Trophoblast cell (in vitro differentiated cells and primary cell): Measurements from ENCODE around the gene LPP.
A peak's percentile ranks its signal among the peaks of the same experiment; 100 is the strongest.

Experiments used
- DNase-seq, 2 donors: peaks; one replicate each; pipeline ENCODE4 v3.0.0-alpha.2; 2016
- H2AFZ ChIP-seq: 2 replicates; pipeline ENCODE4 v1.6.1; 2013; ENCODE audit warnings: low read length, moderate library complexity, mild to moderate bottlenecking; ENCODE audit not compliant: insufficient read depth, poor library complexity
- H2AK5ac ChIP-seq: 2 replicates; pipeline ENCODE4 v1.6.1; 2013; ENCODE audit warnings: mild to moderate bottlenecking, low read length
- H2BK120ac ChIP-seq: 2 replicates; pipeline ENCODE4 v1.6.1; 2013; ENCODE audit warnings: low read length, mild to moderate bottlenecking, moderate library complexity; ENCODE audit not compliant: insufficient read depth, poor library complexity
- H2BK12ac ChIP-seq: 2 replicates; pipeline ENCODE4 v1.6.1; 2013; ENCODE audit warnings: mild to moderate bottlenecking, low read length, moderate library complexity
- H2BK5ac ChIP-seq: 2 replicates; pipeline ENCODE4 v1.6.1; 2013; ENCODE audit warnings: low read length, low read depth, moderate library complexity, mild to moderate bottlenecking; ENCODE audit not compliant: poor library complexity
- H3K14ac ChIP-seq: 2 replicates; pipeline ENCODE4 v1.6.1; 2013; ENCODE audit warnings: mild to moderate bottlenecking, low read length
- H3K18ac ChIP-seq: 2 replicates; pipeline ENCODE4 v1.6.1; 2013; ENCODE audit warnings: mild to moderate bottlenecking, low read length
- H3K23ac ChIP-seq: 2 replicates; pipeline ENCODE4 v1.6.1; 2013; ENCODE audit warnings: low read length
- H3K27ac ChIP-seq: 2 replicates; pipeline ENCODE4 v1.5.1; 2013; ENCODE audit warnings: low read depth, mild to moderate bottlenecking, inconsistent platforms, low read length, moderate library complexity
- H3K27me3 ChIP-seq: 2 replicates; pipeline ENCODE4 v1.6.1; 2013; ENCODE audit warnings: inconsistent platforms, mild to moderate bottlenecking, low read length, moderate library complexity; ENCODE audit not compliant: insufficient read depth
- H3K36me3 ChIP-seq, 2 experiments: 1 replicate in 1 of 2; 2 replicates in 1 of 2; pipeline ENCODE4 v1.6.1; 2013; ENCODE audit warnings: low read length in 2 of 2, mild to moderate bottlenecking in 2 of 2, moderate library complexity in 1 of 2; ENCODE audit not compliant: insufficient read depth in 2 of 2, control insufficient read depth in 1 of 2
- H3K4ac ChIP-seq: 2 replicates; pipeline ENCODE4 v1.6.1; 2013; ENCODE audit warnings: low read depth, mild to moderate bottlenecking, low read length, moderate library complexity
- H3K4me1 ChIP-seq, 2 experiments: 1 replicate in 1 of 2; 2 replicates in 1 of 2; pipeline ENCODE4 v1.6.1; 2013; ENCODE audit warnings: low read length in 2 of 2, mild to moderate bottlenecking in 2 of 2, moderate library complexity in 1 of 2; ENCODE audit not compliant: insufficient read depth in 2 of 2, control insufficient read depth in 1 of 2
- H3K4me2 ChIP-seq: 2 replicates; pipeline ENCODE4 v1.6.1; 2013; ENCODE audit warnings: inconsistent platforms, mild to moderate bottlenecking, low read length, moderate library complexity
- H3K4me3 ChIP-seq: 2 replicates; pipeline ENCODE4 v1.5.1; 2013; ENCODE audit warnings: mild to moderate bottlenecking, low read depth, low read length, inconsistent platforms
- H3K79me1 ChIP-seq: one replicate; pipeline ENCODE4 v1.6.1; 2013; ENCODE audit warnings: low read length
- H3K79me2 ChIP-seq: 2 replicates; pipeline ENCODE4 v1.6.1; 2013; ENCODE audit warnings: low read length, mild to moderate bottlenecking; ENCODE audit not compliant: control insufficient read depth, insufficient read depth, poor library complexity
- H3K9ac ChIP-seq: 2 replicates; pipeline ENCODE4 v1.6.1; 2013; ENCODE audit warnings: mild to moderate bottlenecking, low read length
- H3K9me3 ChIP-seq: 2 replicates; pipeline ENCODE4 v1.6.1; 2013; ENCODE audit warnings: low read depth, mild to moderate bottlenecking, control low read depth, inconsistent platforms, low read length; ENCODE audit not compliant: insufficient read depth
- H4K12ac ChIP-seq: 2 replicates; pipeline ENCODE4 v1.6.1; 2013; ENCODE audit warnings: low read depth, mild to moderate bottlenecking, low read length, moderate library complexity
- H4K8ac ChIP-seq: 2 replicates; pipeline ENCODE4 v1.6.1; 2013; ENCODE audit warnings: low read depth, mild to moderate bottlenecking, low read length, moderate library complexity
- H4K91ac ChIP-seq: one replicate; pipeline ENCODE4 v1.6.1; 2013; ENCODE audit warnings: low read depth, mild to moderate bottlenecking, low read length, moderate library complexity
- WGBS: extraction: QIAGEN DNeasy Blood & Tissue Kit; methylation state at CpG from one replicate; pipeline ENCODE4 v1.1.7; 2013; ENCODE audit warnings: missing lambda C conversion rate; ENCODE audit not compliant: insufficient read length, insufficient coverage; ENCODE audit errors: extremely low coverage; 5-methylcytosine and 5-hydroxymethylcytosine counted together

LPP gene

DNA sequence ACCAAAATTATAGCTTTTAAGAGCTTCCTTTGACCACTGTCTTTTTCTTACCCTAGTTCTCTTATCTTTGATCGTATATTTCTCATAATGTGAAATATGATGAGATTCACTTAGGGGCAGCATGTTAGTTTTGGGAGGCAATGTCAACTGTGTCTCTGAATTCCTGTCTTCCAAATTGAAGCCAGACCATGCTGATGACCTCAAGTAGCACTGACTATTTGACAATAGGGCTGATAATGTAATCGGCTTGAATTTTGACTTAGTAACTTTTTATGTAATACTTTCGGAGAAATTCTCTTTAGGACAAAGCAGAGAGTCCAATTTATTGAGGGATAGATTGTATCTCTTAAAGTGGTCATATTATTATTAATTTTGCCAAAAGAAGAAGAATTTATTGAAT, 722.4 kb downstream of the LPP start:
- Histone ChIP-seq H3K27ac (no peak overlapping the region), H3K9me3 (no peaks in the 10 kb centered on the region), H2BK5ac (no peak overlapping the region), H3K27me3 (no peaks in the 10 kb centered on the region), H4K91ac (no peak overlapping the region), H3K4ac (no peak overlapping the region), H3K18ac (no peak overlapping the region), H2BK120ac (no peak overlapping the region), H4K8ac (no peak overlapping the region), H3K79me2 (no peaks in the 10 kb centered on the region), H3K23ac (no peak overlapping the region), H2BK12ac (no peak overlapping the region), H3K36me3 (peaks cover 6 to 12% of the 10 kb centered on the region in 2 experiments), H4K12ac (no peak overlapping the region), H3K9ac (no peak overlapping the region), H3K4me2 (no peak overlapping the region), H2AFZ (no peak overlapping the region), H2AK5ac (no peak overlapping the region), H3K4me1 (no peaks in the 10 kb centered on the region), H3K79me1 (no peaks in the 10 kb centered on the region), H3K4me3 (no peak overlapping the region), H3K14ac (no peak overlapping the region)
- no peak for DNase-seq
- no CpG with 5 or more reads among the region's 3 CpGs for WGBS

DNA sequence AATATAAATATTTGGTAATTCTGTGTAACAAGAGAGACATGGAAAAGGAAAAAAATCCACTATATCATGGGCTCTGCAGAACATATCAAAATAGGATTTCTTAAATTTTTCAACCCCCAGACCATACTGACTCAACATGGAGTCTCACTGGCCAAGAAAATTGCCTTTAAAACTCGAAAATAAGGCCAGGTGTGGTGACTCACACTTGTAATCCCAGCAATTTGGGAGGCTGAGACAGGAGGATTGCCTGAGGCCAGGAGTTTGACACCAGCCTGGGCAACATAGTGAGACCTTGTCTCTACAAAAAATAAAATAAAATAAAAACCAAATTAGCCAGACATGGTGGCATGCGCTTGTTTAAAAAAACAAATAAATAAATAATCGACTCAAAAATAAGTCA, 723.4 kb downstream of the LPP start:
- H2BK5ac ChIP-seq = no peak overlapping the region
- H3K27me3 ChIP-seq = no peaks in the 10 kb centered on the region
- H3K9ac ChIP-seq = no peak overlapping the region
- no peaks in the 10 kb centered on the region for H3K4me1 ChIP-seq
- no peak overlapping the region for H4K91ac ChIP-seq
- no peak overlapping the region for H4K8ac ChIP-seq
- no peaks in the 10 kb centered on the region for H3K79me2 ChIP-seq
- H3K4ac ChIP-seq = no peak overlapping the region
- H3K23ac ChIP-seq = no peak overlapping the region
- H3K79me1 ChIP-seq = no peaks in the 10 kb centered on the region
- no peak overlapping the region for H2BK120ac ChIP-seq
- no peak overlapping the region for H3K27ac ChIP-seq
- H3K9me3 ChIP-seq = no peaks in the 10 kb centered on the region
- H2BK12ac ChIP-seq = no peak overlapping the region
- H4K12ac ChIP-seq = no peak overlapping the region
- H3K4me3 ChIP-seq = no peak overlapping the region
- H3K14ac ChIP-seq = no peak overlapping the region
- H3K36me3 ChIP-seq = peaks cover 5 to 11% of the 10 kb centered on the region in 2 experiments
- H2AK5ac ChIP-seq = no peak overlapping the region
- WGBS = no CpG with 5 or more reads among the region's 3 CpGs
- no peak overlapping the region for H2AFZ ChIP-seq
- DNase-seq = peak; percentile 58 to 76
- no peak overlapping the region for H3K18ac ChIP-seq
- H3K4me2 ChIP-seq = no peak overlapping the region

DNA sequence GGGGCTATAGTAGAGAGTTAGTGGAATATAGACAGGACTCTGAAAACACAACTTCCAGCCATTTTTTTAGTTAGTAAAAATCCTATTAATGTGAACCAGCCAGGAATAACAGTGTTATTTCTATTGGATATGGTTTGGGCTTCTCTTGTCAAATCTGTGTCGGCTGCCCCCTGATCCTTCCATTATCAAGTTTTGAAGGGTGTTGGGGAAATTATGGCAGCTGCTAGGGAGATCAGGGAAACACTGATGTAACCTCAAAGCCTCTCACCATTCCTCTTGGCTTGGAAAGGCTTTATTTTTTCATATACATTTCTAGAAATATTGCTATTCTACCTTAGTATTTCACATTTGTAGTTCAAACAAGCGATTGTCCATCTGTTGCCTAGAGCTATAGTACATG, 724.1 kb downstream of the LPP start:
- no peak for DNase-seq
- Histone ChIP-seq H3K18ac (no peak overlapping the region), H3K36me3 (peaks cover 2 to 8% of the 10 kb centered on the region in 2 experiments), H3K79me2 (no peaks in the 10 kb centered on the region), H2BK5ac (no peak overlapping the region), H2AFZ (no peak overlapping the region), H3K4me1 (no peaks in the 10 kb centered on the region), H4K91ac (no peak overlapping the region), H4K8ac (no peak overlapping the region), H3K4me2 (no peak overlapping the region), H3K79me1 (no peaks in the 10 kb centered on the region), H4K12ac (no peak overlapping the region), H2AK5ac (no peak overlapping the region), H3K27me3 (no peaks in the 10 kb centered on the region), H2BK12ac (no peak overlapping the region), H2BK120ac (no peak overlapping the region), H3K4ac (no peak overlapping the region), H3K14ac (no peak overlapping the region), H3K4me3 (no peak overlapping the region), H3K9me3 (no peaks in the 10 kb centered on the region), H3K9ac (no peak overlapping the region), H3K27ac (no peak overlapping the region), H3K23ac (no peak overlapping the region)
- no CpG with 5 or more reads among the region's 2 CpGs for WGBS

DNA sequence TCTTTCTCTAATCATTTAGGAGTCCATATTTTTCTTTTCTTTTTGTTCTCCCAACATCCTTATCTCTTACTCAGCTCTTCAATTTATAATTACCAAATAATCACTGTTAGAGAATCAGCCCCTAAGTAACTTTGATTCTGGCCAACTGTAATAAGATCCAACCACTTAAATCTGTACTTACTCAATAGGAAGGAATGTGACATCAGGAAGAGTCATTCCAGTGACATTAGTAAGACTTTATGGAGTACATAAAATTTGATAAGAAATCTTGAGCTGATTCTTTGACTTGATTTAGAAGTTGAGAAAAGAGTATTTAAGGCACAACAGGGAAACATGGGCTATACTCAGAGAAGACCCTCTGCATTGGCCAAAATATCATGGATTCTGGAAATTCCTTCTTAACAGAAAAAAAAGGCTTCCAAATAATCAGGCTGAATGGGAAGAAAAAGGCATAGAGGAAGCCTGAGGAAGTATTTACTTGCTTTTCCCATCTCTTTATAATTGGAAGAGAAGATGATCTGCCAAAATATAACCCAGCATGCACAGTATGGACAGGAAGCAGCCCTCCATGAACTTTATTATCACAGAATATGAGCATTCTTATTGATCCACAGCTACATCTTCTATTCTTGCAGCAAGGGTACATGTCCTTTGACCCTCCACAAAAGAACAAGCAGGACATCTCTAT, 728.1 kb downstream of the LPP start:
- Histone ChIP-seq H4K12ac (no peak overlapping the region), H2BK12ac (no peak overlapping the region), H3K79me2 (no peaks in the 10 kb centered on the region), H3K18ac (no peak overlapping the region), H3K36me3 (peaks cover 0 to 2% of the 10 kb centered on the region in 2 experiments), H2AK5ac (no peak overlapping the region), H3K27me3 (no peaks in the 10 kb centered on the region), H2BK120ac (no peak overlapping the region), H3K79me1 (no peaks in the 10 kb centered on the region), H3K23ac (no peak overlapping the region), H3K4ac (no peak overlapping the region), H3K27ac (no peak overlapping the region), H3K4me1 (no peaks in the 10 kb centered on the region), H3K14ac (no peak overlapping the region), H3K9ac (no peak overlapping the region), H4K91ac (no peak overlapping the region), H3K4me2 (no peak overlapping the region), H3K9me3 (no peaks in the 10 kb centered on the region), H3K4me3 (no peak overlapping the region), H2AFZ (no peak overlapping the region), H2BK5ac (no peak overlapping the region), H4K8ac (no peak overlapping the region)
- DNase-seq = peak; percentile 55 to 85
